Measurements from ENCODE around the gene RNF11.

The RNF11 gene

GRCh38 chr1:51313961-51314777 lies 78.1 kb downstream of the RNF11 start:
- DNase-seq (ENCODE audit: insufficient read length, low spot score) (no peak), FAIRE-seq (no peak)
- no peak for TF ChIP-seq POLR2A (IDR thresholded peaks at IDR 0.05; ENCODE audit: low read depth, low read length)

- no peak for TF ChIP-seq POLR2A (IDR thresholded peaks at IDR 0.05; ENCODE audit: low read depth, low read length)
- no peak for FAIRE-seq
- no peak for DNase-seq (ENCODE audit: insufficient read length, low spot score)
Observed at GRCh38 chr1:51314974-51315373, 78.9 kb downstream of the RNF11 start.

- DNase-seq (ENCODE audit: insufficient read length, low spot score) (no peak), FAIRE-seq (no peak)
- TF ChIP-seq POLR2A (IDR thresholded peaks at IDR 0.05; ENCODE audit: low read depth, low read length) = no peak
Observed at GRCh38 chr1:51316113-51316845, 80.2 kb downstream of the RNF11 start.

GRCh38 chr1:51316846-51317120 lies 80.7 kb downstream of the RNF11 start:
- FAIRE-seq (no peak), DNase-seq (ENCODE audit: insufficient read length, low spot score) (no peak)
- no peak for TF ChIP-seq POLR2A (IDR thresholded peaks at IDR 0.05; ENCODE audit: low read depth, low read length)

GRCh38 chr1:51317798-51318197 lies 81.7 kb downstream of the RNF11 start:
- DNase-seq (ENCODE audit: insufficient read length, low spot score) (no peak), FAIRE-seq (no peak)
- no peak for TF ChIP-seq POLR2A (IDR thresholded peaks at IDR 0.05; ENCODE audit: low read depth, low read length)

- DNase-seq (ENCODE audit: insufficient read length, low spot score) (no peak), FAIRE-seq (no peak)
- no peak for TF ChIP-seq POLR2A (IDR thresholded peaks at IDR 0.05; ENCODE audit: low read depth, low read length)
Observed at GRCh38 chr1:51320967-51321923, 85.2 kb downstream of the RNF11 start.

GRCh38 chr1:51321924-51322280 lies 85.8 kb downstream of the RNF11 start:
- no peak for FAIRE-seq
- no peak for DNase-seq (ENCODE audit: insufficient read length, low spot score)
- no peak for TF ChIP-seq POLR2A (IDR thresholded peaks at IDR 0.05; ENCODE audit: low read depth, low read length)

- DNase-seq (ENCODE audit: insufficient read length, low spot score) (no peak), FAIRE-seq (no peak)
- no peak for TF ChIP-seq POLR2A (IDR thresholded peaks at IDR 0.05; ENCODE audit: low read depth, low read length)
Observed at GRCh38 chr1:51322417-51323101, 86.5 kb downstream of the RNF11 start.

Measured in H54 (cell line).